A673 (cell line): ENCODE results near the gene PROK2. TPM values are rescaled to one million over a fixed set of nuclear protein-coding genes. Genes with fewer than 3 reads are reported as not detected.

Experiments used
- BruUV-seq: library from RNA; stranded (reverse); fragments of 400-500 nt; replicated peaks from 2 replicates; lab custom pipeline; 2021; lab: Mats Ljungman, UMichigan
- CTCF ChIA-PET: fragments of 300-600 bp; sonication (Branson Sonifier 250); formaldehyde crosslinking; loops from one replicate; lab custom pipeline; 2022; ENCODE audit warnings: antibody characterized with exemption; lab: Charles Lee
- POLR2A ChIA-PET: fragments of 300-600 bp; sonication (Branson Sonifier 250); formaldehyde crosslinking; loops from one replicate; lab custom pipeline; 2022; ENCODE audit warnings: antibody characterized with exemption; ENCODE audit not compliant: low non-redundant PET; lab: Charles Lee
- DNase-seq: peaks from one replicate; pipeline ENCODE4 v3.0.0-alpha.2; 2015; ENCODE audit warnings: low spot score
- H3K27ac ChIP-seq: fragments of 200-600 bp; sonication (generic); 2 replicates; pipeline ENCODE4 v1.5.1; 2016; ENCODE audit warnings: mixed run types, low read depth, mild to moderate bottlenecking, mixed read lengths, antibody characterized with exemption, low read length; ENCODE audit not compliant: poor library complexity, severe bottlenecking
- H3K27me3 ChIP-seq: fragments of 200-600 bp; sonication (generic); replicated peaks from 2 replicates; pipeline ENCODE4 v1.6.1; 2017; ENCODE audit warnings: mixed run types, low read depth, mild to moderate bottlenecking, mixed read lengths, antibody characterized with exemption, low read length; ENCODE audit not compliant: insufficient read depth, poor library complexity
- H3K36me3 ChIP-seq: fragments of 200-600 bp; sonication (generic); 2 replicates; pipeline ENCODE4 v1.6.1; 2016; ENCODE audit warnings: mixed run types, mild to moderate bottlenecking, mixed read lengths, antibody characterized with exemption, low read length; ENCODE audit not compliant: insufficient read depth, poor library complexity, severe bottlenecking
- H3K4me1 ChIP-seq: fragments of 200-600 bp; sonication (generic); 2 replicates; pipeline ENCODE4 v1.6.1; 2017; ENCODE audit warnings: mixed run types, mild to moderate bottlenecking, mixed read lengths, antibody characterized with exemption, low read length; ENCODE audit not compliant: insufficient read depth, poor library complexity, severe bottlenecking
- H3K4me3 ChIP-seq: fragments of 200-600 bp; sonication (generic); 2 replicates; pipeline ENCODE4 v1.5.1; 2016; ENCODE audit warnings: low read depth, mixed run types, mild to moderate bottlenecking, mixed read lengths, low read length; ENCODE audit not compliant: poor library complexity, severe bottlenecking
- H3K9me3 ChIP-seq: fragments of 200-600 bp; sonication (generic); 2 replicates; pipeline ENCODE4 v1.6.1; 2016; ENCODE audit warnings: mixed run types, low read depth, mild to moderate bottlenecking, mixed read lengths, antibody characterized with exemption, low read length; ENCODE audit not compliant: poor library complexity, severe bottlenecking
- EZH2 ChIP-seq: fragments of 200-600 bp; sonication (generic); IDR thresholded peaks from 2 replicates; pipeline ENCODE4 v1.6.1; 2017; ENCODE audit warnings: borderline replicate concordance, low read depth, mild to moderate bottlenecking, mixed read lengths, antibody characterized with exemption, low read length; ENCODE audit not compliant: poor library complexity, severe bottlenecking
- intact Hi-C: fragments of 100-400 bp; cut with micrococcal nuclease; formaldehyde crosslinking; loops from one replicate; pipeline ENCODE4 v1.10.0; 2022; ENCODE audit not compliant: unreplicated experiment
- total RNA-seq: library from RNA; stranded (reverse); gene quantifications from 2 replicates; pipeline ENCODE4 v1.2.3, GENCODE V29; 2021
- TF ChIP-seq, protein P1 (sequence below): fragments of 300-800, 200-600 bp; sonication (generic); conservative IDR thresholded peaks from 2 replicates; pipeline ENCODE4 v1.5.1; 2017; ENCODE audit warnings: low read depth, mild to moderate bottlenecking, antibody characterized with exemption, low read length, moderate library complexity, mixed read lengths

The PROK2 gene
- total RNA-seq, 1 experiment from 2014 or later, result 1.6 TPM

DNA sequence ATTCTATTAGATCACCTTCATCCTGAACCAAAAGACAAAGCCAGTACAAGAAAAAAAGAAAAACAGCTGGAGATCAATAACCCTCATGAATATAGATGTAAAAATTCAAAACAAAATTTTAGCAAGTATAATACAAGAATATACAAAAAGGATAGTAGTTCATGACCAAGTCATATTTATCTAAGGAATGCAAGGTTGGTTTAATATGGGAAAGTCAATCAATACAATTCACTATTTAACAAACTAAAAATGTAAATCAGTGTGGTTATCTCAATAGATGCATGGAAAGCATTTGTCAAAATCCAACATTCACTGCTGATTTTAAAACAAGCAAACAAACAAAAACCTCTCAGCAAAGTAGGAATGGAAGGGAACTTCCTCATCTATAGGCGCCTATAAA, 42.3 kb downstream of the PROK2 start:
- no peaks in the 10 kb centered on the region for H3K36me3 ChIP-seq
- DNase-seq, result no peak
- no peaks in the 10 kb centered on the region for H3K27me3 ChIP-seq
- H3K27ac ChIP-seq, result no peak overlapping the region
- ChIA-PET POLR2A (no interaction called here), CTCF (no interaction called here)
- H3K9me3 ChIP-seq, result peaks cover 8% of the 10 kb centered on the region
- H3K4me1 ChIP-seq, result no peaks in the 10 kb centered on the region
- intact Hi-C loops, result no loop called here
- no TSS peak for BruUV-seq
- no peak for TF ChIP-seq EZH2
- TF ChIP-seq, protein P1, sequence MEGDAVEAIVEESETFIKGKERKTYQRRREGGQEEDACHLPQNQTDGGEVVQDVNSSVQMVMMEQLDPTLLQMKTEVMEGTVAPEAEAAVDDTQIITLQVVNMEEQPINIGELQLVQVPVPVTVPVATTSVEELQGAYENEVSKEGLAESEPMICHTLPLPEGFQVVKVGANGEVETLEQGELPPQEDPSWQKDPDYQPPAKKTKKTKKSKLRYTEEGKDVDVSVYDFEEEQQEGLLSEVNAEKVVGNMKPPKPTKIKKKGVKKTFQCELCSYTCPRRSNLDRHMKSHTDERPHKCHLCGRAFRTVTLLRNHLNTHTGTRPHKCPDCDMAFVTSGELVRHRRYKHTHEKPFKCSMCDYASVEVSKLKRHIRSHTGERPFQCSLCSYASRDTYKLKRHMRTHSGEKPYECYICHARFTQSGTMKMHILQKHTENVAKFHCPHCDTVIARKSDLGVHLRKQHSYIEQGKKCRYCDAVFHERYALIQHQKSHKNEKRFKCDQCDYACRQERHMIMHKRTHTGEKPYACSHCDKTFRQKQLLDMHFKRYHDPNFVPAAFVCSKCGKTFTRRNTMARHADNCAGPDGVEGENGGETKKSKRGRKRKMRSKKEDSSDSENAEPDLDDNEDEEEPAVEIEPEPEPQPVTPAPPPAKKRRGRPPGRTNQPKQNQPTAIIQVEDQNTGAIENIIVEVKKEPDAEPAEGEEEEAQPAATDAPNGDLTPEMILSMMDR, result no peak
- H3K4me3 ChIP-seq, result no peak overlapping the region

DNA sequence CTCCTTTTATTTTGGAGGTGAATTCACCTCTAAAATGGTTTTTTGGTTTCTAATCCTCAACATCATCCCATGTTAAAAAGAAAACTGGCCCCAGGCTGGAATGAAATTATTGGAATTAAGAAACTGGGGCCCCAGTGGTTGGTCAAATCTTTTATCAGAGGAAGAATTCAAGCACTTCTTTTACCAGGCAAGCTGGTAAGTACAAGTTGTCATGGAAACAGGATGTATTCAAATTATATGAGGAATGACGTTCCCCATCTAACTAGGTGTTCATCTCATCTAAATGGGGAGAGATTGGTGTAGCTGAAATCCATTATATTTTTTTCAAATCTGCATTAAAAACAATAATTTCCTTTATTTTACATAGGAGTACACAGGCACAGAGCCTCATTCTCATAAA, 50.1 kb downstream of the PROK2 start:
- H3K27me3 ChIP-seq, result no peaks in the 10 kb centered on the region
- no peaks in the 10 kb centered on the region for H3K9me3 ChIP-seq
- CTCF ChIA-PET, result no interaction called here
- no peak overlapping the region for H3K4me3 ChIP-seq
- BruUV-seq, result no TSS peak
- TF ChIP-seq EZH2, result no peak
- TF ChIP-seq, protein P1, result no peak
- intact Hi-C loops, result loop anchor here (5.0 kb wide), 1 partner anchor 122 kb away; no protein-coding TSS in a partner anchor
- no peak overlapping the region for H3K27ac ChIP-seq
- no peaks in the 10 kb centered on the region for H3K4me1 ChIP-seq
- no peak for DNase-seq
- H3K36me3 ChIP-seq, result no peaks in the 10 kb centered on the region
- POLR2A ChIA-PET, result no interaction called here

DNA sequence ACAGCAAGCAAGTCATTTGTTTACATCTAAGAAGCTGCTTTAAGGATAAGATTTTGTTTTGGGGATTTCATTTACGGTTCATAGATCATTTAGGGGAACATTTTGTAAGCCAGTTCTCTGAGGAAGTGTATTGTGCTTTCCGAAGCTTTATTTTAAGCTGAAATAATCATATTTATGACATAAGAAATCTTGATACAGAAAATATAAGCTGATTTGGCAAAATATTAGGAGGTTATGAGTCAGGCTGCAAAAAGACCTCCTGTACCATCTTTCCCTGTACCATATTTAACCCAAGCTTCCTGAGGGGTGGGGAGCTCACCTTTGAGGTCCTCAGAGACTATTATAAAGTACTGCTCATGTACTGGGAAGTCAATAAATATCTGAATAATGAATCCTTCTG, 51.6 kb downstream of the PROK2 start:
- Histone ChIP-seq H3K27ac (no peak overlapping the region), H3K4me1 (no peaks in the 10 kb centered on the region), H3K9me3 (no peaks in the 10 kb centered on the region), H3K27me3 (no peaks in the 10 kb centered on the region), H3K4me3 (no peak overlapping the region), H3K36me3 (no peaks in the 10 kb centered on the region)
- no peak for DNase-seq
- CTCF ChIA-PET, result no interaction called here
- intact Hi-C loops, result loop anchor here (5.0 kb wide), 1 partner anchor 124 kb away; no protein-coding TSS in a partner anchor
- BruUV-seq, result no TSS peak
- POLR2A ChIA-PET, result no interaction called here
- TF ChIP-seq, protein P1, result no peak
- TF ChIP-seq EZH2, result no peak
